RWPE1 (cell line): ENCODE measurements around the gene GNAT1.
A peak's percentile ranks its signal among the peaks of the same experiment; 100 is the strongest.

Source experiments
- CTCF ChIA-PET: fragments of 350-600 bp; sonication (Branson Sonifier 250); formaldehyde crosslinking; extraction: SDS; loops from one replicate; lab custom pipeline; 2021; lab: Yijun Ruan, JAX
- POLR2A ChIA-PET: fragments of 400-600 bp; formaldehyde crosslinking; extraction: SDS; loops from one replicate; lab custom pipeline; 2020; ENCODE audit warnings: antibody characterized with exemption; ENCODE audit not compliant: low non-redundant PET; lab: Yijun Ruan, JAX
- DNase-seq: peaks from one replicate; pipeline ENCODE4 v3.0.0; 2012; ENCODE audit warnings: low spot score
- H3K27ac ChIP-seq: fragments of 450-650 bp; 2 replicates; pipeline ENCODE4 v1.5.1; 2017
- CTCF ChIP-seq: fragments of 450-650 bp; conservative IDR thresholded peaks from 2 replicates; pipeline ENCODE4 v1.5.1; 2017; ENCODE audit warnings: low read depth, mild to moderate bottlenecking

GNAT1 gene

GRCh38 chr3:50237754-50238548, 46.5 kb downstream of the GNAT1 start:
- peak overlapping the region; percentile 100 for H3K27ac ChIP-seq
- CTCF ChIA-PET, result interaction anchor here (0.6 to 0.8 kb wide), 3 partner anchors 8 to 26 kb away, joined by 3 to 5 read pairs (median 3); no protein-coding TSS in a partner anchor
- POLR2A ChIA-PET, result interaction anchor here (0.5 to 0.6 kb wide), 2 partner anchors 9 to 42 kb away, joined by 3 read pairs; no protein-coding TSS in a partner anchor
- TF ChIP-seq CTCF, result no peak
- DNase-seq, result peak; percentile 73

- CTCF ChIA-PET, result no interaction called here
- no peak for DNase-seq
Observed at GRCh38 chr3:50238549-50239026, 47.2 kb downstream of the GNAT1 start.

GRCh38 chr3:50239649-50240048, 48.2 kb downstream of the GNAT1 start:
- POLR2A ChIA-PET, result no interaction called here
- DNase-seq, result no peak
- H3K27ac ChIP-seq, result peak overlapping the region; percentile 100
- CTCF ChIA-PET, result no interaction called here
- no peak for TF ChIP-seq CTCF

More at GRCh38 chr3:50238549-50239026, 47.2 kb downstream of the GNAT1 start:
- peak overlapping the region; percentile 100 for H3K27ac ChIP-seq
- TF ChIP-seq CTCF, result no peak
- POLR2A ChIA-PET, result interaction anchor here (0.5 kb wide), 1 partner anchor 10 kb away, joined by 3 read pairs; no protein-coding TSS in a partner anchor

- peak overlapping the region; percentile 100 for H3K27ac ChIP-seq
- CTCF ChIA-PET, result interaction anchor here (0.9 kb wide), 1 partner anchor 47 kb away, joined by 4 read pairs; no protein-coding TSS in a partner anchor
- DNase-seq, result no peak
- no peak for TF ChIP-seq CTCF
- POLR2A ChIA-PET, result no interaction called here
Observed at GRCh38 chr3:50241163-50241562, 49.8 kb downstream of the GNAT1 start.

GRCh38 chr3:50241713-50242380, 50.4 kb downstream of the GNAT1 start:
- CTCF ChIA-PET, result interaction anchor here (0.5 to 0.9 kb wide), 2 partner anchors 15 to 47 kb away, joined by 3 to 4 read pairs; no protein-coding TSS in a partner anchor
- H3K27ac ChIP-seq, result peak overlapping the region; percentile 100
- TF ChIP-seq CTCF, result no peak
- DNase-seq, result no peak
- POLR2A ChIA-PET, result no interaction called here

GRCh38 chr3:50242381-50242770, 51.0 kb downstream of the GNAT1 start:
- DNase-seq, result no peak
- ChIA-PET POLR2A (no interaction called here), CTCF (interaction anchor here (0.5 to 0.8 kb wide), 3 partner anchors 16 to 121 kb away, joined by 3 to 5 read pairs (median 3); no protein-coding TSS in a partner anchor)
- peak overlapping the region; percentile 100 for H3K27ac ChIP-seq
- no peak for TF ChIP-seq CTCF
